Umbilical cord (tissue), 2 donors: ENCODE measurements around the gene DYRK1A. TPM values are rescaled to one million over a fixed set of nuclear protein-coding genes. Genes with fewer than 3 reads are reported as not detected.

Experiments
- DNase-seq: peaks from one replicate; pipeline ENCODE4 v3.0.0-alpha.2; 2015; ENCODE audit warnings: low spot score
- total RNA-seq: library from RNA; depleted of rRNA; stranded (reverse); fragments of >200 nt; gene quantifications from one replicate; pipeline ENCODE4 v1.2.3, GENCODE V29; 2014; ENCODE audit warnings: low replicate concordance; ENCODE audit not compliant: insufficient read depth

The DYRK1A gene
- total RNA-seq, 1 donor from 2014 or later: 65.5 TPM

- no peak for DNase-seq
Measured at GRCh38 chr21:37419228-37419906, 52.8 kb downstream of the DYRK1A start.

GRCh38 chr21:37421306-37421705 lies 54.7 kb downstream of the DYRK1A start:
- no peak for DNase-seq

- no peak for DNase-seq
Measured at GRCh38 chr21:37422382-37422781, 55.8 kb downstream of the DYRK1A start.

GRCh38 chr21:37423103-37423502 lies 56.5 kb downstream of the DYRK1A start:
- no peak for DNase-seq

- no peak for DNase-seq
Measured at GRCh38 chr21:37424396-37424795, 57.8 kb downstream of the DYRK1A start.

- DNase-seq: no peak
Measured at GRCh38 chr21:37425001-37425400, 58.4 kb downstream of the DYRK1A start.

- no peak for DNase-seq
Measured at GRCh38 chr21:37425684-37426083, 59.1 kb downstream of the DYRK1A start.

GRCh38 chr21:37427221-37427620 lies 60.6 kb downstream of the DYRK1A start:
- DNase-seq: no peak

GRCh38 chr21:37429356-37429755 lies 62.8 kb downstream of the DYRK1A start:
- no peak for DNase-seq

GRCh38 chr21:37430184-37430821 lies 63.7 kb downstream of the DYRK1A start:
- no peak for DNase-seq

GRCh38 chr21:37431243-37431642 lies 64.7 kb downstream of the DYRK1A start:
- DNase-seq: no peak

GRCh38 chr21:37432710-37433455 lies 66.3 kb downstream of the DYRK1A start:
- DNase-seq: no peak

GRCh38 chr21:37433456-37433840 lies 66.9 kb downstream of the DYRK1A start:
- no peak for DNase-seq

GRCh38 chr21:37435120-37435519 lies 68.5 kb downstream of the DYRK1A start:
- DNase-seq: peak; percentile 91

GRCh38 chr21:37435711-37436110 lies 69.1 kb downstream of the DYRK1A start:
- no peak for DNase-seq

- DNase-seq: no peak
Measured at GRCh38 chr21:37436174-37436573, 69.6 kb downstream of the DYRK1A start.

GRCh38 chr21:37437376-37438080 lies 71.0 kb downstream of the DYRK1A start:
- DNase-seq: no peak

GRCh38 chr21:37443683-37444082 lies 77.1 kb downstream of the DYRK1A start:
- no peak for DNase-seq

- DNase-seq: peak; percentile 38
Measured at GRCh38 chr21:37445228-37445627, 78.7 kb downstream of the DYRK1A start.

GRCh38 chr21:37446552-37446951 lies 80.0 kb downstream of the DYRK1A start:
- DNase-seq: no peak

GRCh38 chr21:37447288-37447936 lies 80.8 kb downstream of the DYRK1A start:
- no peak for DNase-seq
